Endothelial cell of umbilical vein (primary cell): ENCODE results near the gene B4GALNT4. TPM values are rescaled to one million over a fixed set of nuclear protein-coding genes. Genes with fewer than 3 reads are reported as not detected.

Source experiments
- BruUV-seq: library from RNA; stranded (reverse); fragments of 400-500 nt; replicated peaks from 2 replicates; lab custom pipeline; 2021; lab: Mats Ljungman, UMichigan
- CTCF ChIA-PET: fragments of 300-600, 350-600 bp; sonication (Branson Sonifier 250); formaldehyde crosslinking; loops from one replicate; lab custom pipeline; 2021; ENCODE audit warnings: antibody characterized with exemption, inconsistent platforms; lab: Charles Lee
- POLR2A ChIA-PET: fragments of 300-600, 350-600 bp; sonication (Branson Sonifier 250); formaldehyde crosslinking; loops from one replicate; lab custom pipeline; 2021; ENCODE audit warnings: antibody characterized with exemption, inconsistent platforms; lab: Charles Lee
- DNase-seq: peaks from one replicate; pipeline ENCODE4 v3.0.0-alpha.2; 2011; ENCODE audit warnings: low read depth, low spot score
- FAIRE-seq: peaks from 2 replicates; lab custom pipeline; 2011; peaks lifted over from hg19 to GRCh38; lab: Jason Lieb, UNC
- H2AFZ ChIP-seq: 2 replicates; pipeline ENCODE4 v1.6.0; 2012; ENCODE audit warnings: low read depth, low read length, control low read depth, inconsistent platforms
- H3K27ac ChIP-seq: 2 replicates; pipeline ENCODE4 v1.5.1; 2011; ENCODE audit warnings: low read depth, mild to moderate bottlenecking, control low read depth, low read length, moderate library complexity; ENCODE audit not compliant: insufficient read depth
- H3K27me3 ChIP-seq, 2 experiments: 2 replicates each; pipeline versions ENCODE4 v1.6.0 to v1.6.1; 2011; ENCODE audit warnings: low read length in 2 of 2, mixed read lengths in 1 of 2; ENCODE audit not compliant: control insufficient read depth in 2 of 2, insufficient read depth in 2 of 2
- H3K36me3 ChIP-seq, 2 experiments: 2 replicates in 1 of 2; 3 replicates in 1 of 2; pipeline ENCODE4 v1.5.1; 2011; ENCODE audit warnings: low read length in 2 of 2, mild to moderate bottlenecking in 1 of 2, moderate library complexity in 1 of 2; ENCODE audit not compliant: control insufficient read depth in 2 of 2, insufficient read depth in 2 of 2; ENCODE audit errors: extremely low read depth in 1 of 2
- H3K4me1 ChIP-seq: 3 replicates; pipeline ENCODE4 v1.5.1; 2011; ENCODE audit warnings: mild to moderate bottlenecking, low read length; ENCODE audit not compliant: control insufficient read depth, insufficient read depth; ENCODE audit errors: extremely low read depth
- H3K4me2 ChIP-seq: 2 replicates; pipeline ENCODE4 v1.6.1; 2011; ENCODE audit warnings: low read length, control low read depth, mixed read lengths; ENCODE audit not compliant: insufficient read depth
- H3K4me3 ChIP-seq, 3 experiments: fragments of 200-600 bp in 1 of 3; sonication (generic), shearing (Covaris generic) in 1 of 3; replicated peaks in 1 of 3; 2 replicates each; pipeline ENCODE4 v1.5.1; 2011 to 2016; ENCODE audit warnings: control low read depth in 3 of 3, low read length in 3 of 3, mild to moderate bottlenecking in 2 of 3, inconsistent platforms in 1 of 3, low read depth in 1 of 3, moderate library complexity in 1 of 3; ENCODE audit not compliant: insufficient read depth in 1 of 3
- H3K79me2 ChIP-seq: 2 replicates; pipeline ENCODE4 v1.6.0; 2012; ENCODE audit warnings: low read length, inconsistent platforms; ENCODE audit not compliant: control insufficient read depth, insufficient read depth
- H3K9ac ChIP-seq: replicated peaks from 2 replicates; pipeline ENCODE3; 2011; ENCODE audit warnings: low read length, control low read depth; ENCODE audit not compliant: insufficient read depth; ENCODE audit errors: extremely low read depth
- H3K9me1 ChIP-seq: replicated peaks from 3 replicates; pipeline ENCODE4 v1.6.0; 2011; ENCODE audit warnings: mild to moderate bottlenecking, low read length; ENCODE audit not compliant: control insufficient read depth, insufficient read depth; ENCODE audit errors: extremely low read depth
- H3K9me3 ChIP-seq: replicated peaks from 2 replicates; pipeline ENCODE4 v1.5.1; 2012; ENCODE audit warnings: low read length, inconsistent platforms; ENCODE audit not compliant: control insufficient read depth, insufficient read depth
- H4K20me1 ChIP-seq: replicated peaks from 2 replicates; pipeline ENCODE3; 2011; ENCODE audit warnings: mild to moderate bottlenecking, low read length; ENCODE audit not compliant: control insufficient read depth, insufficient read depth; ENCODE audit errors: extremely low read depth
- CTCF ChIP-seq, 2 donors: IDR thresholded peaks; 1 replicate in 1 of 2; 2 replicates in 1 of 2; pipeline ENCODE4 v1.5.1; 2011; ENCODE audit warnings: low read length in 2 of 2, mild to moderate bottlenecking in 2 of 2, moderate library complexity in 2 of 2, control low read depth in 1 of 2, inconsistent platforms in 1 of 2, low read depth in 1 of 2; ENCODE audit not compliant: insufficient read depth in 1 of 2; ENCODE audit errors: extremely low read depth in 1 of 2
- EZH2 ChIP-seq: IDR thresholded peaks from 2 replicates; pipeline ENCODE4 v1.6.1; 2012; ENCODE audit warnings: borderline replicate concordance, low read depth, mild to moderate bottlenecking, moderate library complexity, low read length, inconsistent platforms; ENCODE audit not compliant: severe bottlenecking
- FOS ChIP-seq: IDR thresholded peaks from 2 replicates; pipeline ENCODE4 v1.6.1; 2011; ENCODE audit warnings: mild to moderate bottlenecking, low read length, moderate library complexity, borderline replicate concordance; ENCODE audit not compliant: insufficient read depth
- GATA2 ChIP-seq: IDR thresholded peaks from 2 replicates; pipeline ENCODE4 v1.7.0; 2011; ENCODE audit warnings: low read depth, mild to moderate bottlenecking, moderate library complexity, mixed read lengths, low read length; ENCODE audit not compliant: insufficient read length, insufficient read depth
- JUN ChIP-seq: IDR thresholded peaks from 2 replicates; pipeline ENCODE4 v1.6.1; 2011; ENCODE audit warnings: borderline replicate concordance, low read depth; ENCODE audit not compliant: insufficient read length, insufficient read depth
- MAX ChIP-seq: IDR thresholded peaks from 2 replicates; pipeline ENCODE4 v1.6.1; 2011; ENCODE audit not compliant: insufficient read depth, insufficient read length
- MYC ChIP-seq: IDR thresholded peaks from one replicate; pipeline ENCODE4 v1.6.1; 2011; ENCODE audit warnings: mild to moderate bottlenecking, low read depth, low read length
- POLR2A ChIP-seq: IDR thresholded peaks from 2 replicates; pipeline ENCODE4 v1.6.1; 2012; ENCODE audit warnings: low read depth, mild to moderate bottlenecking, control low read depth, low read length
- POLR2AphosphoS5 ChIP-seq: IDR thresholded peaks from 2 replicates; pipeline ENCODE4 v1.6.1; 2012; ENCODE audit warnings: low read depth, mild to moderate bottlenecking, control low read depth, low read length, moderate library complexity; ENCODE audit not compliant: insufficient read depth
- dilution Hi-C: fragments of 300-500 bp; cut with MboI; formaldehyde crosslinking; loops from one replicate; pipeline ENCODE4 v1.15.0; 2019; ENCODE audit warnings: low sequenced_read_pairs; ENCODE audit not compliant: extremely low pct_ligation_motif_present
- intact Hi-C: fragments of 100-400 bp; cut with micrococcal nuclease; formaldehyde crosslinking; loops from one replicate; pipeline ENCODE4 v1.10.0; 2022
- polyA plus RNA-seq, 4 experiments: library from polyadenylated mRNA; depleted of rRNA in 3 of 4; stranded (reverse) in 3 of 4; unstranded in 1 of 4; fragments of >200 nt; gene quantifications; 2 replicates each; pipeline versions ENCODE4 v1.2.1 to v1.2.3, GENCODE V29; 2011 to 2012; ENCODE audit warnings: missing spikeins in 1 of 4
- total RNA-seq: library from RNA; stranded (reverse); gene quantifications from 2 replicates; pipeline ENCODE4 v1.2.3, GENCODE V29; 2021

The B4GALNT4 gene
- total and polyA plus RNA-seq, 2 donors (not counting 3 experiments of a cell fraction or from before 2014, with no cell fraction given): 9.2 to 9.6 TPM

- Histone ChIP-seq H3K9ac (no peak overlapping the region), H3K36me3 (no peaks in the 10 kb centered on the region), H3K27me3 (peaks cover 0 to 2% of the 10 kb centered on the region in 2 experiments), H3K9me1 (no peaks in the 10 kb centered on the region), H3K9me3 (no peaks in the 10 kb centered on the region), H3K4me3 (no peak overlapping the region), H3K27ac (no peak overlapping the region), H2AFZ (no peak overlapping the region), H3K4me2 (no peak overlapping the region), H3K79me2 (no peaks in the 10 kb centered on the region), H4K20me1 (no peaks in the 10 kb centered on the region), H3K4me1 (peaks cover 5% of the 10 kb centered on the region)
- no TSS peak for BruUV-seq
- TF ChIP-seq GATA2: no peak
- FAIRE-seq (no peak), DNase-seq (no peak)
- ChIA-PET POLR2A (no interaction called here), CTCF (interaction anchor here (5.5 kb wide), 1 partner anchor 44 kb away, joined by 57 read pairs; no protein-coding TSS in a partner anchor)
- intact Hi-C loops: no loop called here
- dilution Hi-C loops: no loop called here
These were observed 35.4 kb downstream of the B4GALNT4 start for GRCh38 chr11:404551-405264.

GRCh38 chr11:405323-405953 is 36.1 kb downstream of the B4GALNT4 start:
- CTCF ChIA-PET: interaction anchor here (1.4 to 5.5 kb wide), 4 partner anchors 8 to 45 kb away, joined by 3 to 57 read pairs (median 18); partner anchors contain the start of gene PTDSS2
- FAIRE-seq: no peak

More at GRCh38 chr11:405323-405953, 36.1 kb downstream of the B4GALNT4 start:
- Histone ChIP-seq H3K4me1 (peaks cover 5% of the 10 kb centered on the region), H3K27ac (no peak overlapping the region), H3K9me3 (no peaks in the 10 kb centered on the region), H4K20me1 (no peaks in the 10 kb centered on the region), H3K36me3 (no peaks in the 10 kb centered on the region), H3K79me2 (no peaks in the 10 kb centered on the region), H3K4me2 (no peak overlapping the region), H3K9ac (no peak overlapping the region), H2AFZ (no peak overlapping the region), H3K4me3 (no peak overlapping the region), H3K9me1 (no peaks in the 10 kb centered on the region), H3K27me3 (no peaks in the 10 kb centered on the region)
- intact Hi-C loops (no loop called here), dilution Hi-C loops (no loop called here)
- no peak for DNase-seq
- POLR2A ChIA-PET: no interaction called here
- TF ChIP-seq EZH2 (no peak), MYC (no peak), CTCF (IDR thresholded peaks at IDR 0.05; ENCODE audit: extremely low read depth in 1 of 2, insufficient read depth in 1 of 2, low read depth in 1 of 2, low read length in 2 of 2) (no peak), JUN (no peak), GATA2 (no peak), POLR2A (no peak), MAX (no peak), FOS (no peak), POLR2AphosphoS5 (no peak)
- no TSS peak for BruUV-seq
